Endothelial cell of hepatic sinusoid (primary cell): ENCODE measurements around the gene ZBTB7C.

Experiments used
- in situ Hi-C: cut with HindIII; loops from 2 replicates; pipeline ENCODE4 v1.10.0; 2017; ENCODE audit warnings: low sequenced_read_pairs

ZBTB7C gene

DNA sequence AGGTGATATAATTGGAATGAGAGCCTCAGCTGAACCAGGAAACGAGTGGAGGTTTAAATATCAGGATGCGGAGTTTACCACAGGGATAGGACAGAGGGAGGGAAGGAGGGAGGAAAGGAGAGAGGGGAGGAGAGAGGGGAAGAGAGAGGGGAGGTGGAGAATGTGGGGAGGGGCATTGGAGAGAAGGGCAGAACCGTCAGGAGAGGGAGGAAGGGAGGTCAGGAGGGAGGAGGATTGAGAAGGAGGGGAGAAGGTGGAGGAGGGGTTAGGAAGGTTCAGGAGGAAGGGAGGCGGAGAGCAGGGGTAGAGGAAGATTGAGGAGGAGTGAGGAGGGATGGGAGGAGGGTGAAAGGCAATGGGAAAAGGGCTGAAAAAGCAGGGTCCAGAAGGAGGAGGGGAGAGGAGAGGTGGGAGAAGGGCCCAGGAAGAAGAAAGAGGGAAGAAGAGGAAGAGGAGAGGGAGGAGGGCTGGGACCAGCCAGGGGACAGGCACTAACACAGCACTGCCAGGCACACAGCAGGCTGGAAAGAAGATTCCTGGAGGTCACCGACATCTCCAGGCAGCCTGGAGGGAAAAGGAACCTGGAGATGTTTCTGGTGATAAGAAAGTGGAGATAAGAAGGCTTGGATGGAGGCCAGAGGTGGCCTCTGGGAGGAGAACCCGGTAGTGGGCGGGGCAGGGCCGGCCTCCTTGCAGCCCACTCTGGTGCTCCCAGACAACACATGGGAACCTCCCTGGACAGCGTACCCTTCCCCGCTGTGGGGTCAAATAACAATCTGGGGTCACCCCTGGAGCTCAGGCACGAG lies 302.0 kb downstream of the ZBTB7C start:
- in situ Hi-C loops = no loop called here

DNA sequence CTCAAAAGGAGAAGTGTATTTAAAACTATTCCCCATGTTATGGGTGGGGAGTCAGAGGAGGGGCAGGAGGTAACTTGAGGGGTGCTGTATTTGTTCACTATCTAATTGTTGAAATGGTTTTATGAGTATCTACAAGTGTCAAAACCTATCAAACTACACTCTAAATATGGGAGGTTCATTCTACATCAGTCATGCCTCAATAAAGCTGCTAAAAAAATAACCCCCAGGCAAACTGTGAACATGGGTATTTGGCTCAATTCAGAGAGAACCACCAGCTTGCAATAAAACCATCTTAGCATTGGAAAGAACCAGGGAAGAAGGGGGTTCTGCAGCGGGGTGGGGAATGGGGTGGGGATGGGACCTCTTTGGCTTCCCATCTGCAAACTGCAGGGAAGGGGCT lies 302.7 kb downstream of the ZBTB7C start:
- in situ Hi-C loops = no loop called here

DNA sequence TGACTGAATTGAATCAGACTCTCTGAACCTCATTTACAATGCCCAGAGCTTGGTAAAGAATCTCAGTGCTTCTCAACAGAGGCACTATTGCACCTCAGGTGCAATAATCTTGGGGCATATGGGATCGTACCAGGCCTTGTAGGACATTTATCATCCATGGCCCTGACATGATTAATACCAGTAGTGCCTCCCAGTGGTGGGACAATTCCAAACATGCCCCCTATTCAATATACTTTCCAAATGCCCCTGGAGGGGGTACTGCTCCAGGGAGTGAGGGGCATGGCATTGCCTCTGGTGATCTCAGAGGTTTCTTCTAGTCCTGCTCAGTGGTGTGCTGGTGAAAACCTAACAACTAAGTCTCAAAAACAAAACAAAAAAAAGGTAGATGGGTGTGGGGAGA lies 303.9 kb downstream of the ZBTB7C start:
- in situ Hi-C loops = no loop called here

DNA sequence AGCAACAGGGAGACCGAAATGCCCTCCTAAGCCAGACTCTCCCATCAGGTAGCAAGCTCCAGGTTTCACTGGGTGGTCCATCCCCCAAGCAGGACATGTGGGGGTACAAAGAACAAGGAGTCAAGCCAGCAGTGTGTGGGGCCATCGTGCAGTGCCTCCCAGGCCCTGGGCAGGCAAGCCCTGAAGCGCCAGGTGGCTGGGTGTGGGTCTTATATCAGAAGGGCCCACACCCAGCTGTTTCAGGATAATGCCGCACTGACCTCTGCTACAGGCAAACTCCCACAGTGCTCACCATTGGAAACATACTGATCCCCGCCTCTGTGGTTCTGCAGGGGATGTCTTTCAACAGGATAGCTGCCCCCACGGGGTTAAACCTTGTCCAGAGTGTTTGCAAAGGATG lies 304.5 kb downstream of the ZBTB7C start:
- in situ Hi-C loops = no loop called here

DNA sequence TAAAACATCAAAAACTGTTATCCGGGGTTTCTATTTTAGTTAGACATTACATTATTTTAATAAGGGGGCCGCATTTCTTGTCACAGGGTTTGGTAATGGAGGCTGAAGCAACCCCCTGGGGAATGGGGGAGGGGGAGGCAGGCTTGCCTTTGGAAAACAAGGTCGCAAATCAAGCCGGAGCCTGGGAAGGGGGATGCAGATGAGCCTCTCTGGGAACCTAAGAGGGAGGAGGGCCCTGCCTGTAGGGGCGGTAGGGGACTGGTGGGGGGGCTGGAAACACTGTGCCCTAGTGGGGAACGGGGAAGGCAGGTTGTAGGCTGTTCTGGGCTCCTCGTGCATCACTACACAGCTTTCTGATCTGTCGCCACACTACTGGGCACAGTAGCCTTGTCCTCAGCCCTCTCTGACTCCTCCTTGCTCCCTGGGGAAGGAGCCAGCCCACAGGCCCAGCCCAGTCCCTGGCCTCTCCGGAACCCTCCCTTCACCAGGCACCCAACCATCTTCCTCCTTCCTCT lies 308.5 kb downstream of the ZBTB7C start:
- in situ Hi-C loops = no loop called here

DNA sequence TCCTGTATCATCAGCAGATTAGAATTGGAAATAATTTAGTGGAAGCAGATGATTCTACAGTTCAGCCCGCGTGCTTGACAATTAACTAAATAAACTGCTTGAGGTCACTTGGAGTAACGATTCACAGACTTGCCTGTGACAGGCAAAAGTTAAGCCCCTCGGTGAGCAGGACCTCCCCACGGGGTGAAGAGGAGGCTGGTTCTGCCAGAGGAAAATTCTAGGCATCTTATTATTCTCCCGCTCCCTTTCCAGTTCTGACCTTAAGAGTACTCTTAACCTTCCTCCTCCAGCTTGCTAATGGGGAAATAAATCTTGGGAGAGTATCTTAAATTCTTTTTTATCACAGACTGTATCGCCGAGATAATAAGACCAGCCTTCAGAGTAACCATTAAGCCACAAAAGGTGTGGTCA lies 309.0 kb downstream of the ZBTB7C start:
- in situ Hi-C loops = no loop called here

DNA sequence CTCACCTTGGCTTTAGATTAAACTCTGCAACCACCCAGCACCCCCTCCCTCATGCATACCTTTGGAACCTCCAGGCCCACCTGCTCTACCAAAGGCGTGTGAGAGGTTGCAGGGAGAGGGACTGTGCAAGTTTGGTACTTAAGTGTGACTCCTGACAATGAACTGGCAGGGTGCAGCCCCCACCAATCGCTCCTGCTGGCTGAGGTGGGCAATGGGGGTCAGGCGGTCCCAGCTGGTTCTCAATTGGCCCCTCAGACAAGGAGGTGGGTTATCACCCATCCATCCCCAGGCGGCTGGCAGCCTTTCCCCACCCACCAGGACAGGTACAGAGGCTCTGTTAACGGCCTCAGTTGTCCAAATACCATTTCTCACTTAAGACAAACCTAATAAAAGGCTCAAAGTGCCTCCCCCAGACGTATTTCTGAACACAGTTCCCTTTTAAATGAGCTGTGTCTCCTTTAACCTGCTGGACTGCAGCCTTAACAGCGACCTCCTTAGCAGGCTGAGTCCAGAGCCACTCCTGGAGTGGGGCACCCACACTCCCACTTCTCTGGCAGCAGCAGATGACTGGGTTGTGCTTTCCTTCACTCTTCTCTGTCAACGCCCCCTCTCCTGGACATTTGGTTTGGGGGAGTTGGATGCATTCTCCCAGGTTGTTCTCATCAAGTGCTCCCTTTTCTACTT lies 309.6 kb downstream of the ZBTB7C start:
- in situ Hi-C loops = no loop called here

DNA sequence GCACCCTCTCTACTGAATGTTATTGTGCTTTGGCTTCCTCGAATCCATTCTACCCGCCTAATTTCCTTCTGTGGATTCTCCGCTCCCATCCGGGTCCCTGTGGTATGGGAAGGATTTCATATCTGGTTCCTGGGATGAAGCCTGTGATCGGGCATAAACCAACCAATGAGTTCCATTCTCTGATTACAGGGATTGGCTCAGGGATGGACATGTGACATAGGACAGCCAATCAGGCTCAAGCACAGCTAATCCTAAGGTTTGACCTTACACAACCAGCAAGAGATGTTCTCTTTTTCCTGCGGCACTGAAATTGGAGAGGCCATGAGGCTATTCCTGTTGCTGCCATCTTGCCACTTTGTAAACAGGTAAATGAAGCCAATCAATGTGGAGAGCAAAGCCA lies 310.6 kb downstream of the ZBTB7C start:
- in situ Hi-C loops = no loop called here

DNA sequence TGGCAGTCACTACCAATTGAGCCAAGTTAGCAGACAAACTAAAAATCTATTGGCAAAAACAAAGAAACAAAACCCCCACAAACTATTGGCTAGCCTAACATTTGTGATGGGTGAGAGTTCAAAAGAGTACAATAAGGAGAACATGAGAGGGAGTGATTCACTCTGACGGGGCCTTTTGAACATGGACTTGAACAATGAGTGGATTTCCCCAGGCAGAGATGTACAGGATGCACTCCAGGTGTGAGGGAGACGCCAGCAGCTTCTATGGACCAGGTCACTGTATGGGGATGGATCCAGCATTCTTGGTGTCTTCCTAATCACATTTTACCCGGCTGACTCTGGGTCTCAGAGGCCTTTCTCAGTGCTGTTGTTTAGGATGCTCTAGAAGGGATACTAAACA lies 311.2 kb downstream of the ZBTB7C start:
- in situ Hi-C loops = no loop called here

DNA sequence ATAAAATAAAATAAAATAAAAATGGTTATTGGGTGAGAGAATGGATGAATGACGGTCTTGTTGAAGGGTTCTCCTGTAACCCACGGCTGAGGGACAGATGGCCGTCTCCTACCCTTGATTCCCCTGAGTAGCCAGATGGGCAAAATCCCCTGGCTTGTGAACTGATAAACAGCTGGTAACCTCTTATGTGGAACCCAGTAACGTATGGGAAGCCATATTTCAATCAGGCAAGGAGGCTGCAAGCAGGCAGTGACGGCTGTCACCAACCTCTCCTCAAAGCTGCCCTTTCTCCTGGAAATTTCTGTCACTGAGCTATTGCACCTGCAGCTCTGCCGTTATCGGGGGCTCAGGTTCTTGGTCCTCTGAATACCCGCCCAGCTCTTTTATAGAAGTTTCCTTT lies 313.5 kb downstream of the ZBTB7C start:
- in situ Hi-C loops = no loop called here

DNA sequence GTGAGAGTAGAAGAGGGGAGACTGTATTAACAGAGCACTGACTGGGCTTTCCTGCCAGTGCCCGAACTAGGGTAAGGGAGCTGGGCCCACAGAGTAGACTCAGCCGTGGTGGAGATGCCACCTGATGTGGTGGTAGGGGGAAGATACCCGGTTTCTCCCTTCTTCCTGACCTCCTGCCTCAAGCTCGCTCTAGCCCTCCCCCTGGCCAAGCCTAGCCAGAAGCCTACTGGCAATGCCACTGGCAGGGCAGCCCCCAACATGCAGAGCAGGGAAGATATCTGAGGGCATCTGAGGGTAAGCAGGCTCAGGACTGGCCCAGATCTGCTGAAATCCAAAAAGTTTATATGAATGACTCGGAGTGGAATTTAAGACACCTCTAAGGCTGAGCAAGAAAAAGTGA lies 316.1 kb downstream of the ZBTB7C start:
- in situ Hi-C loops = no loop called here

DNA sequence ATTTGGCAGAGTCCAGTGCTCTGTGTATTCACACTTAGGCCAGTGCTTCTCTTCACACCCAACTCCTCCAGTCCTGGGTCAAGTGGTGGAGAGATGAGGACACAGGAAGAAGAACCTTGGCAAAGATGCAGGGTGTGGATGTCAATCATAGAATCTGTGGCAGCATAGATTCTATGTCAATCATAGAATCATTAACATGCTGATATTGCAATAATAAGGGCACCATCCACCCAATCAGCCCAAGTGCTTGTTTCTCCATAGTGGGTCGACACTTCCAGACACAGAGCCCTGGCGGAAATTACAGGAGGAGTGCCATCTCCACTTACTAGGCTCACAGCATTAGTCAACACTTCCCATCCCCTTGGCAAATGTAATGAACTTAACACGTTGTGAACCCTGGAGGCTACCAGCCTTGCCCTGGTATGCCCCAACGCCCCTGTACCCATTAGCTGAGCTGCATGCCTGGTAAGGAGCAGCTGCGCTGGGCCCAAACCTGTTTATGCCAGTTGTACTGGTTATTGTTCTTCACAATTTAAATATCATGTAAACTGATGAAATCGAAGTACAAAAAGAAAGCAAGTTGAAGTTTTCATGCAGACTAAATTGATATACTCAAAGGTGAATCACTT lies 317.2 kb downstream of the ZBTB7C start:
- in situ Hi-C loops = no loop called here

DNA sequence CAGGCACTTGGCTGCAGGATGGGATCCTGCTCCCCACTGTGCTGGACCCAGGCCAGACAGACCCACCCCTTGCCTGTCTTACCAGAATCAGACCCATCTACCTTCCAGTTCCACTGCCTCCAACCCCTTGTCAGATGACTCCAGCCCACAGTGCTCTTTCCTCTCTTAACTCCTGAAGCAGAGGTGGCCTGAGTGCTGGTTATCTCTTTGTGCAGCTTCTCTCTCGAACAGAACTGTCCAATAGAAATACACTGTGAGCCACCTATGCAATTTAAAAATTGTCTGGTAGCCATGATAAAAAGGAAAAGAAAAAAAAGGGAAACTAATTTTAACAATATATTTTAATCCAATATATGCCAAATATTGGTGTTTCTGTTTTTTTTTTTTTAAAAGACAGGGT lies 318.5 kb downstream of the ZBTB7C start:
- in situ Hi-C loops = no loop called here

DNA sequence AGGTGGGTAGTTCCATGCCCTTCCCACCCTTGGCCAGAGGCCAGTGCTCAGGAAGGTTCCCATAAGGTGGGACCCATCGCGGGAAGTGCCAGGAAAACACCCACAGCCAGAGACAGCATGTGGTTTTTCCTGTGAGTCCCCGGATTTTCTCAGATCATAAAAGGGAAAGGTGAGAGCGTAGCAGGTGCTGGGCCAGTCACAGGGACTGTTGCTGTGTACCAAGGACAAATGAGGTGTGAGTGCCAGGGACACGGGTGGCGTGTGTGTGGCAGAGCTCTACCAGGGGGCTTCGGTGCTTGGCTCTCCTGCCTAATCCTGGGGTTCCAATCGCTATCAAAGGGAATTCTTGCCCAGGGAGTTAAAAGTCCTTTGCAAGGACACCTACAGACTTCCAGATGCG lies 319.2 kb downstream of the ZBTB7C start:
- in situ Hi-C loops = no loop called here

DNA sequence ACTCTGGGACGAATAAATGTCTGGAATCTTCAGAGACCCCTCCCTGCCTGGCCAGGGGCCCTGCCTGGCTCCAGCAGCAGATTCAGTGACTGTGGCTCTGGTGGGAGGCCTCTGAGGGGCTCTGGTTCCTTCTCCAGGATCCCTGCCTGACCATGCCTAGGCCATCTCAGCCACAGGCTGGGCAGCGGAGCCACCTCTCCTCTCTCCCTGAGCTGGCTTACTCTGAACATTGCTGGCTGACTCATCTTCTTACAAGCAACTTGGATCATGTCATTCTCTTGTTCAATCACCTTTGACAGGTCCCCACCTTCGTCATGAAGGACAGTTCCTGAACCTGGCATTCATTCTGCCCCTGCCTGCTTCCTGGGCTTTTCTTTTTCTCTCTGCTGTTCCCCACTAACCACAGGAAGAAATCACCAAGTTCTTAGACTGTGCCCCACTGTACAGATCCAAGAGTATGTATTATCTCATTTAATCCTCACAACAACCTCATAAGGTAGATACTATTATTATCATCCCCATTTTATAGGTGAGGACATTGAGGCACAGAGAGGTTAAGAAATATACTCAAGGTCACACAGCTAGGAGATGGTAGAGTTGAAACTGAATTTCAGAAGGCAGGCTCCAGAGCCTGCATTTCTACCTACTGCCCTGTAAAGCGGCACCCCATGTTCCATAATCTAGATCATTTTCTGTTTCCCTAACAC lies 323.2 kb downstream of the ZBTB7C start:
- in situ Hi-C loops = no loop called here

DNA sequence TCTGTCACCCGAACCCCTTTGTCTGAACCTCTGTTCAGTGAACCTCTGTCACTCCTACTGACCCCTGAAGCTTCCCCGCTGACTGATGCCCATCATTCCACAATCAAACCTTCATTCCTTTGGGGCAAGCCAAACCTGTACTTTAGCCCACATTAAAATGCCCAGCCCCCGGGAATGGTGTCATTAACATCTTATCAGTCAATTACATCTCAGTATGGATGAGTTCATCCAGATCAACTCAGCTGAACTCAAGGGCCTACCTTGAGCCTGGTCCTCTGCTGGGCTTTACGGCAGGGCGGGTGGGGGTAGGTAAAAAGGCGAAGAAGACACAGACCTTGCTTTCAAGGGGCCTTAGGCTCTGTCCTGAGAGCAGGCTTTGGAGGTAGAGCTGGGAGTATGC lies 324.3 kb downstream of the ZBTB7C start:
- in situ Hi-C loops = no loop called here

DNA sequence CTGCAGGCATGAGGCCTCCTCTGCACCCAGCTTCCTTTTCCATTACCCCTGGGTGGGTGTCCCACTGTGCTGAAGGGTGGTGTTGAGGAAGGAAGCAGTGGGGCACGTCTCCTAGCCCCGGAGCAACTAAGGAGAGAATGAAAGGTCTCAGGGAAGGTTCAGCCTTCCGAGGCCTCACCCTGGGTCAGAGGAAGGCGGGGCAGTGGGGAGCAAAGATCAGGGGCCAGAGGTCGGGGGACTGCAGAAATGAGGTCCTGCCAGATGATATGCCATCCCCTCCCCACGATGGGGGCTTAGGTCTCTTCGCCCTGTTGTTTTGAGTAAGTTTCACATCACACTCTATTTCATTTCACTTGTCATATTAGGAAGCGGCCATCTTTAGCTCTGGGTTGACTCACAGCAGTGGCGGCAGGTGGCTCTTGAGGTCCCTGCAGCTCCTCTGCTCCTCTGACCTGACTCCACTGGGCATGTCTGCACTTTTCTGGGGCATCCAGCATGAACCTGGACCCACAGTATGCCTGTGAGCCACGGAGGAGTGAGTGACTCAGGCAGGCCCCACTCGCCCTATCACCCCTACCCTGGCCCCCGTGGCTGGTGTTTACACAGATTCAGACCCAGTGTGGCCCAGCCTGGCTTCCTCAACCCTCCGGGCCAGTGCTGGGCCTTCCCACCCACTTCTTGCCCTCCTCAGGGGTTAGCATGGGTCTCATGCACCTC lies 325.0 kb downstream of the ZBTB7C start:
- in situ Hi-C loops = no loop called here

DNA sequence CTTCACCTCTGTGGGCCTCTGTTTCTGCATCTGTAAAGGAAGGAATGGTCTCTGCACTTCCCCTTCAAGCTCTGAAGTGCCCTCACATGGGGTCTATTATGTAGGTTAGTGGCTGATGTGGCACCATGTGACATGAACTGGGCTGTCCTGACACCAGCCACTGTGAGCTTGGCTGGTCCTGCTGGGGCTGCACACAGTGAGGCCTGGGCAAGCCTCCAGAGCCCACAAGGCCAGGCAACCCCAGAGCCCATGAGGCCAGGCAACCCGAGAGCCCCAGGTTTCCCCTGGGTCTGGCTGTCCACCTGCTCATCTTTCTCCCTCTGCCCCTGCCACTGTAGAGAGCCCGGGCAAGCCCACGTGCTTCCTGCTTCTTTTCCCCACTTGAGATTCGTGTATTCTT lies 328.6 kb downstream of the ZBTB7C start:
- in situ Hi-C loops = no loop called here

DNA sequence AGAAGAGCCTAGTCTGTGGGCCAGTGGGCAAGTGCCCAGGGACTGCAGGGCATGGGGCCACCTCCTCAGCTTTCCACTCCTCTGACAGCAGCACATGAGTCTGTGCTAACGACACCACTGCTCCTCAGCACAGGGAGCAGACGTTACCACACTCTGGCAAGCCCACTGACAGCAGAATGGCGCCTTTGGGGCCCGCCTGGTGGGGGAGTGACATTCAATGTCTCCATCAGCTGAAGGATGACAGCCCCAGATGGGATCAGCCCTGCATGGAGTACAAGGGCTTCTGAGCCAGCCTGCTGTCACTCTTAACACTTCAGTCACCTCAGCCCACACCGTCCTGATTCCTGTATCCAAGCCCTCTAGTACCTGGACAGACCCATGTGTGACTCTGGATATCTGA lies 329.3 kb downstream of the ZBTB7C start:
- in situ Hi-C loops = no loop called here

DNA sequence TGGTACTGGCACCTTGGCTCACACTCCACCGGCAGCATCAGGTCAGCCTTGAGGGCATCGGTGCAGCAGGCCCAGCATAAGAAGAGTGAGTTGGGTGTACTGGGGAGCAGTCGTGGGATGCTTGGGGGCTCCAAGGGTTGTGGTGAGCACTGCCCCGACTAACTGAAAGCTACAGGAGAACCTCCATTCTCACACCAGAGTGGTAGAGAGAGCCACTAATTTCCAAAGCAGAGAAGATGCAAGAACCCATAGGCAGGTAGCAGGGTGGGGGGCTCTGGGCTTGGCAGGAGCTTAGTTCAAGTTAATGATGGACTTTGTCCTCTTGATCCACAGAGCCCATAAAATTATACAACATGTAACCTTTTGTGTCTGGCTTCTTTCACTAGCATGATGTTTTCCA lies 330.7 kb downstream of the ZBTB7C start:
- in situ Hi-C loops = no loop called here

DNA sequence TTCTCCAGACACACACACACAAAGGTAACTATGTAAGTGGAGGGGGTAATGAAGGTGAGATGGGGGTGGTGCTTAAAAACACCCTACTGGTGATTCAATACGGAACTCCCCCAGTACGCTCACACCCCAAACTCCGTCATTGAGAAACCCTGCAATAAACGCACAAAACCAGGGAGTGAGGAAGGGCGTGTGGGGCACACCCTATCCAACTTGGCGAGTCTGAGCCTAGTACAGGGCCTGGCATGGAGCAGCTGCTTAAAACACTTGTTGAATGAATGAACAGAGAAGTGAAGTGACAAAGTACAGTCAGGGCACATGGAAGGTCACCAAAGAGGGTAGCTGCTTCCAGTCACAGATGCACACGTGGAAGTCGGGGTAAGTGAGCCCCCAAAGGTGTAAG lies 331.9 kb downstream of the ZBTB7C start:
- in situ Hi-C loops = no loop called here
